ENCODE data around the gene AQP12B.
A peak's percentile ranks its signal among the peaks of the same experiment; 100 is the strongest.

Gene AQP12B

DNA sequence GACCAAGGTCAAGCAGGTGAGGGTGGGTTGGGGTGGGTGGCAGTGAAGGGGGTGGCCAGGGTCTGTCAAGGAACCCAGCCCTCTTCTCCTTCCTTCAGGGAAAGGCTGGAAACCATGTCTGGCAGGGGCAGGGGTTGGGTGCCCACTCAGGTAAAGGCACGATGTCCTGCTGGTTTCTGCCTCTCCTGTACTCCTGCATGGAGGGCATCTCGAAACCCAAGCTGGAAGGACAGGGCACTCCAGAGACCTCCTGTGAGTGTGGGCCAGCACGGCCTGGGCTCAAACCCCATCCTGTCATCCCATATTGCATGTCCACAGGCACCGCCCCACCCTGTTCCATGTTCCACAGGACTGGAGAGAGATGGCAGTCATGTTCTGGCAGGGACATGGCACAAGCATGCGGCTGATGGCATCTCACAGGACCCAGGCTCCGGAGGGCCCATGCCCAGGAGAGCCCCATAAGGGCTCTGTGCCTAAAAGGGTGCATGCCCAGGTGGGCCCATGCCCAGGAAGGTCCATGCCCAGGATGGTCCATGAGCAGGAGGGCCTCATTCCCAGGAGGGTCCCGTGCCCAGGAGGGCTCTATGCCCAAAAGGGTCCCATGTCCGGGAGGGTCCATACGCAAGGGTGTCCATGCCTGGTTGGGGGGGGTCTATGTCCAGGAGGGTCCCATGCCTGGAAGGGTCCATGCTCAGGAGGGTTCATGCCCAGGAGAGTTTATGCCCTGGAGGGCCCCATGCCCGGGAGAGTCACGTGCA is 51.0 kb downstream of the AQP12B start:
- DNase-seq: no peak

DNA sequence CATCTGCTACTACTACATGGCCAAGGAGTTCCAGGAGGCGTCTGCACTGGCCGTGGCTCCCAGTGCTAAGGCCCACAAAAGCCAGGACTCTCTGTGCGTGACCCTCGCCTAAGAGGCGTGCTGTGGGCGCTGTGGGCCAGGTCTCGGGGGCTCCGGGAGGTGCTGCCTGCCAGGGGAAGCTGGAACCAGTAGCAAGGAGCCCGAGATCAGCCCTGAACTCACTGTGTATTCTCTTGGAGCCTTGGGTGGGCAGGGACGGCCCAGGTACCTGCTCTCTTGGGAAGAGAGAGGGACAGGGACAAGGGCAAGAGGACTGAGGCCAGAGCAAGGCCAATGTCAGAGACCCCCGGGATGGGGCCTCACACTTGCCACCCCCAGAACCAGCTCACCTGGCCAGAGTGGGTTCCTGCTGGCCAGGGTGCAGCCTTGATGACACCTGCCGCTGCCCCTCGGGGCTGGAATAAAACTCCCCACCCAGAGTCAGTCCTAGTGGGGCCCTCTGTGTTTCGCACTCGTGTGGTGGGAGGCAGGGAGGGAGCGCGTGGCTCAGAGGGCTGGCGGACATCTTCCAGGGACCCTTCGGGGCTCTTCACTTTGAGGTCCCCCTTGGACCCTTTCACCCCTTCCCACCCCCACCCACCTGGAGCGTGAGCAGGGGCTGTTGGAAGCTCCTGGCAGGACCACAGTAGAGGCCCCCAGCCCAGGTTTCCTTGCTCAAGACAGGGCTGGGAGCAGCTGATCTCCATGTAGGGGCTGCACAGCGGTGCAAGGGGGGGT is 51.7 kb downstream of the AQP12B start:
- DNase-seq: no peak

DNA sequence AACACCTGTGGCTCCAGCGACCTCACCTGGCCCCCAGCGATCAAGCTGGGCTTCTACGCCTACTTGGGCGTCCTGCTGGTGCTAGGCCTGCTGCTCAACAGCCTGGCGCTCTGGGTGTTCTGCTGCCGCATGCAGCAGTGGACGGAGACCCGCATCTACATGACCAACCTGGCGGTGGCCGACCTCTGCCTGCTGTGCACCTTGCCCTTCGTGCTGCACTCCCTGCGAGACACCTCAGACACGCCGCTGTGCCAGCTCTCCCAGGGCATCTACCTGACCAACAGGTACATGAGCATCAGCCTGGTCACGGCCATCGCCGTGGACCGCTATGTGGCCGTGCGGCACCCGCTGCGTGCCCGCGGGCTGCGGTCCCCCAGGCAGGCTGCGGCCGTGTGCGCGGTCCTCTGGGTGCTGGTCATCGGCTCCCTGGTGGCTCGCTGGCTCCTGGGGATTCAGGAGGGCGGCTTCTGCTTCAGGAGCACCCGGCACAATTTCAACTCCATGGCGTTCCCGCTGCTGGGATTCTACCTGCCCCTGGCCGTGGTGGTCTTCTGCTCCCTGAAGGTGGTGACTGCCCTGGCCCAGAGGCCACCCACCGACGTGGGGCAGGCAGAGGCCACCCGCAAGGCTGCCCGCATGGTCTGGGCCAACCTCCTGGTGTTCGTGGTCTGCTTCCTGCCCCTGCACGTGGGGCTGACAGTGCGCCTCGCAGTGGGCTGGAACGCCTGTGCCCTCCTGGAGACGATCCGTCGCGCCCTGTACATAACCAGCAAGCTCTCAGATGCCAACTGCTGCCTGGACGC is 52.5 kb downstream of the AQP12B start:
- no peak for DNase-seq

DNA sequence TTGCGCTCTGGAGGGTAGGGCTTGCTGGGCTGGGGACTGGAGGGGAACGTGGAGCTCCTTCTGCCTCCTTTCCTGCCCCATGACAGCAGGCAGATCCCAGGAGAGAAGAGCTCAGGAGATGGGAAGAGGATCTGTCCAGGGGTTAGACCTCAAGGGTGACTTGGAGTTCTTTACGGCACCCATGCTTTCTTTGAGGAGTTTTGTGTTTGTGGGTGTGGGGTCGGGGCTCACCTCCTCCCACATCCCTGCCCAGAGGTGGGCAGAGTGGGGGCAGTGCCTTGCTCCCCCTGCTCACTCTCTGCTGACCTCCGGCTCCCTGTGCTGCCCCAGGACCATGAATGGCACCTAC is 53.1 kb downstream of the AQP12B start:
- DNase-seq: no peak

DNA sequence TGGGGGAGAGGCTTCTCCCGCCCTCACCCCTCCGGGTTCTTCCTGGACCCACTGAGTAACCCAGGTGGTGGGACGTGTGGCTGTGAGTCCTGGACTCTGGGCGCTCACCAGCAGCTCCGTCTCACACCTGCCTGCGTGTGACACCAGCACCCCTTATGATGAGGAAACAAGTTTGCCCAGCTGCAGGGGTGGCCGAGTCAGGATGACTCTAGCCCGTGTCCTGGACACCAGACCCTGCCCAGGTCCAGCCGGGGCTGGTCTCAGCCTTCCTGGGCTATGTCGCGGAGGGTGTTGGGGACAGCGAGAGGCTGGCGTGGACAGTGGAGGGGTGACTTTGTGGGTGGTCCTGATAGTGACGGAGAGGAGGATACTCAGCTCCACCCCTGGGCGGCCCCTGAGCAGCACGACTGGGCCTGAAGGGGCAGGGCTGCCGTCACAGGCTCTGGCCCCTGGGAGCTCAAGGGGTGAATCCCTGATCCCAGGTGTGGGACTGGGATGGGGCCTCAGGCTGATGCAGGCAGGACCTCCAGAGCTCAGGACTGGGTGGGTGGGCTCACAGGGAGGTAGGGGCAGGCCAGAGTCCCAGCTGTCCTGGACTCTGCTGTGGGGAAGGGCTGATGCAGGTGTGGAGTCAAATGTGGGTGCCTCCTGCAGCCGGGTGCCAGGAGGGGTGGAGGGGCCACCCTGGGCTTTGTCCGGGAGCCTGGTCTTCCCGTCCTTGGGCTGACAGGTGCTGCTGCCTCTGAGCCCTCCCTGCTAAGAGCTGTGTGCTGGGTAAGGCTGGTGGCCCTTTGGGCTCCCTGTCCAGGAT is 53.7 kb downstream of the AQP12B start:
- DNase-seq: no peak

DNA sequence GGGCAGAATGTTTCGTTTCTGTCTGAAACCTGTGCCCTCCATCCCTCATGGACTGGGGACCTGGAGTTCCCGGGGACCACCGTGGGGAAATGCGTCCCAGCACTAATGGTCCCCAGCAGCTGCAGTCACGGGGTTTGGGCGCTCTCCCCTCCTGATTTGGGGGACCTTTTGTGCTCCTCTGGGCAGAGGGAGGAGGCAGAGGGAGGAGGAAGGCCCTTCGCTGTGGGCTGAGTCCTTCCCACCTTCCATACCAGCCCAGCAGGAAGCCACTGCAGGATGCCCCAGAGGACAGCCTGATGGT is 54.2 kb downstream of the AQP12B start:
- DNase-seq: no peak

DNA sequence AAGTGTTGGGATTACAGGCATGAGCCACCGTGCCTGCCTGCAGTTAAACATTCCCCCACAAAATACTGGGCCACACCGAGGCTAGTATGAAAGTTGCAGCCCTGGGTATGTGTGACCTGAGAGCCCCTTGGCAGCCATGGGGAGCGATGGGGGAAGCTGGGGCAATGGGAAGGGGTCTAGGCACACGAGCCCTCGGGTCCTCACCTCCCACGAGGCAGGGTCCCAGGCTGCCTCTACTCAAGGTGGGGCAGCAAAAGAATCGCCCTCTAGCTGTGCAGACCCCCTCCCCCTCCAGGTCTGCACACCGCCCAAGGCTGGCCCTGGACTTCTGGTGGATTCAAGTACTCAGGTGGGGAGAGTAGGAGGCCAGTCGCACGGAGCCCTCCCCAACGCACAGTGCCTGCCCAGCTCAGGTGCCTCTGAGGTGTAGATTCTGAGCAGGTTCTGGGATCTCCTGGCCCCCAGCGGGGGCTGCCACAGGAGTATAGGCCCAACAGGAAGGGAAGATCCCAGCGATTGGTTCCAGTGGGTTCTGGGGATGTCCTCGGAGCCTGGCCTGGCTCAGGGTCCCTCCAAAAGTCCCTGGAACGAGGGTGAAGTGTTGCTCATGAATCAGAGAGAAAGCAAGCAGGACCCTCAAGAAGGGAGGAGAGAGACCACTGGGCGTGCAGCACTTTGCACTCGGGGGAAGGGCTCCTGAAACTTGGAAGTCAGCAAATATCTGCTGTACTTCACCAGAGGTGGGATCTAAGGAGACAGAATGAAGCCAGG is 54.8 kb downstream of the AQP12B start:
- no peak for DNase-seq

DNA sequence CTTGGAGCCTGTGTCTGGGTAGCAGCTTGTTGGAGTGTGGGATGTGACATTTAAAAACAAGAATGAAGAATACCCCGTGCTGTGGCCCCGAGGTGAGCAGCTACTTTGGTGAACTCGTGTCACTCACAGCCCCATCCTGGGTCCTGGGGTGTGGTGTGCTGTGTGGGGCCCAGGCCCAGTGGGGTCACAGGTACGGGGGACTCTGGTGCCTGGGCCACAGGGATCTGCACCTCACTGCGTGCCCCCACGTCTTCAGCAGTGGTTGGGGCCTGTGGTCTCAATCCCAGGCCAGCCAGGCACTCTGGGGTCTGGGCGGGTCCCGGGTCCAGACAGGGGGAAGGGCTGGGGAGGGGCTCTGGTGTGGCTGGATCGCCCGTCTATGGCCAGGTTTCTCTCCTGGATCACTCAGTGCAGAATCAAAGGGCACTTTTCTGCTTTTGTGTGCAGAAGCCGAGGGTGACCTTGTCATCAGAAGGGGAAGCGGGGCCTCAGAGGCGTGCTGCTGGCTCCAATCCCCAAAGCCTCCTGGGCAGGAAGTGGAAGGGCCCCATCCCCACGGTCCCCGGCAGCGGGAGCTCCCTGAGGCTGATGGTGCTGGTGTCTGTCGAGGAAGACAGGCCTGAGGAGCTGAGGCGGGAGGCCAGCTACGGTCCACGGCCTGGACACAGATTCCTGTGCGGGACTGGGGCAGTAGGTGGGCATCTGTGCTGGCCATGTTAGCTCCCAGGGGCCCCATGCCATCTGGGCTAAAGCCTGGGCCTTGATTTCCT is 56.0 kb downstream of the AQP12B start:
- DNase-seq: peak; percentile 61
